SKM-1 (cell line): ENCODE data around the gene SMARCA1.

Source experiments
- DNase-seq: peaks from one replicate; lab custom pipeline; 2025; ENCODE audit not compliant: unreplicated experiment; lab: John Stamatoyannopoulos, UW

The SMARCA1 gene

DNA sequence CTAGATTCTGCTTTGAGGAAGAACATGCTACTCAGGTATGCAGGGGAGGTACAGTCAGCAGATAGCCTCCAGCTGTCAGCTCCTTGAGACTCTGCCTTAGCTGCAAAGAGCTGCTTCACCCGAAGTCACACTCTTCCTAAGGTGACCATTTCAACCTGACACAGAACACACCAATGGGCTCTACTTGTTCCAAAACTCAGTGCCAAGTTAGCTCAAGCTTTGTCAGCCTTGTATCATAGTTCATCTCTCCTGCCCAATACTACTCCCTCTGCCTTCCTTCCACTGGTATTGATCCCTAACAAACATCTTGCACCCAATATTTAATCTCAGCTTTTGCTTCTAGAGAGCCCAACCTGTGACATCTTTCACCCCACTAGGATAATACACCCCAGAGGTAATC, 7.8 kb upstream of the SMARCA1 start:
- DNase-seq: no peak

- DNase-seq: no peak
Observed at GRCh38 chrX:129530410-129530809, 7.1 kb upstream of the SMARCA1 start.

- DNase-seq: no peak
Observed at GRCh38 chrX:129529685-129530281, 6.5 kb upstream of the SMARCA1 start.

DNA sequence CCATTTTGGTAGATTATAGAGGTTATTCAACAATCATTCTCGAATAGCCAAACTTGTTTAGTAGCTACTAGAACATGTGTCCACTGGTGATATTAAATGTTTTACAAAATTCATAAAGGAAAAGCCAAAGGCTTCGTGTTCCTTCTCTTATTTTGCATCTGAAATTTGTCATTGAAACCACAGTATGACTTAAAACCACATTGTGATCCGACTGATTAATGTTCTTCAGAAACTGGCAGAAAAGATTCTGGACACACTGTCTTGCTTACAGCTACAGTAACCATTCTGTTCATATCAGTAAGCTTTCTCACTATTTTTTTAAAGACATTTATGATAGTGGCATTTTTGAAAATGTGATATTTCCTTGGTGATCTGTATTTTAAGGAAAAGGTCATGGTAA, 2.6 kb upstream of the SMARCA1 start:
- no peak for DNase-seq

- DNase-seq: no peak
Observed at GRCh38 chrX:129525162-129525561, 1.9 kb upstream of the SMARCA1 start.

DNA sequence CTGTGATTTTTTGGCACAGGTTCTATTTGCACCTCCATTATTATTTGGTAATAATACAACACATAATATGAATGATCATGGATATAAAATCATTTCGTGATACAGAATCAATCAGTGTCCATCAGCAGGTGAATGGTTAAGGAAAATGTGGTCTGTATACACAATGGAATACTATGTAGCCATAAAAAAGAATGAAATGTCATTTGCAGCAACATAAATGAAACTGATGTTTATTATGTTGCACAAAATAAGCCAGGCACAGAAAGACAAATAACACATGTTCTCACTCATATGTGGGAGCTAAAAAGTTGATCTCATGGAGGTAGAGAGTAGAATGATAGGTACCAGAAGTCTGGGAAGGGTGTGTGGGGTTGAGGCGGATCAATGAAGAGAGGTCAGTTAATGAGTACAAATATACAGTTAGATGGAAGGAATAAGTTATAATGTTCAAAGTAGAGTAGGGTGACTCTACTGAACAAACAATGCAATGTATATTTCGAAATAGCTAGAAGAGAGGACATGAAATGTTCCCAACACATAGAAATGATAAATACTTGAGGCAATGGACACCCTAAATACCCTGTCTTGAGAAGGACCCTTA, 1.1 kb upstream of the SMARCA1 start:
- no peak for DNase-seq

- DNase-seq: no peak
Observed at GRCh38 chrX:129522184-129523078, 859 bp downstream of the SMARCA1 start.

- no peak for DNase-seq
Observed at GRCh38 chrX:129520151-129520550, 3.1 kb downstream of the SMARCA1 start.

GRCh38 chrX:129516402-129516801, 6.9 kb downstream of the SMARCA1 start:
- no peak for DNase-seq

GRCh38 chrX:129512409-129512808, 10.9 kb downstream of the SMARCA1 start:
- no peak for DNase-seq

DNA sequence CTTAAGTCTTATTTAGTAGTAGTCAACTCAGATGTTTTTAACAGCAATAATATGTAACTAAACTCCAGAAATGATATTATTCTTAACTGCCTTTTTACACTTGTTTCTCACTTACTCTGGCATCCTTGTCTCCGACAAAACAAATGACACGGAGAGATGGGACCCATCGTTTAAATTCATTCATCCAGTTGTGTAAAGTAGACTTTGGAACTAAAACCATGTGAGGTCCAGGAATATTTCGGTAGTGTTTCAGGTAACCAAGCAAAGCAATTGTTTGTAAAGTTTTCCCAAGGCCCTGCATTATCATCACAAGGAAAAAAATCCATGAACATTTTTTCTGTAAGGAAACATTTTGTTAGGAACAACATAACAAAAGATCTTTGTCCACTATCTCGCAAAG, 11.6 kb downstream of the SMARCA1 start:
- DNase-seq: no peak

- no peak for DNase-seq
Observed at GRCh38 chrX:129510331-129510730, 13.0 kb downstream of the SMARCA1 start.

DNA sequence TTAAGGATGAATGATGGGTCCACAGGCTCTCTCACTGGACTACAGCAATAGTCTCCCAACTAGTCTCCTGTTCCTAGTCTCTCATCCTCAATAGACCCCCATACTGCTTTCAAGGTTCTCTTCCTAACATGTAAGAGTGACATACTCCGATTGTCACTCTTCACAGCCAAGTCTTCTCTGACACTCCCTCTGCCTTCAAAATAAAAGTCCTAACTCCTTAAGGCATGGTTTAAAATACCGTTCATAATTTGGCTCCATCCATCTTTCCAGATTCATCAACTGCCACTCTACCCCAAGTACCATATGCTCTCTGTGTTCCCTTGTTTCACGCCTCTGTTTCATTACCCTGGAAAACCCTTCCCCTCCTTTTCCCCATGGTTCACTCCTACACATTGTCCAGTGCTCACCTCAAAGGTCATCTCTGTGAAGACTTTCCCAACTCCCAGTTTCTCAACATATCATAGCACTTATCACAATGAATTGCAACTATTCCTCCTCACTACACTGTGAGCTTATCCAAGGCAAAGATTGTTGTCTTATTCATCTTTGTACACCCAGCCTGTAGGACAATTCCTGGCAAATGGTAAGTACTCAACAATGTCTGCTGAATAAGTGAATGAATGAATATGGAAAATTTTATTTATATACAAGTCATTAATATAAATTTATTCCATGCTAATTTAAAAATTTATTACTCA, 26.0 kb downstream of the SMARCA1 start:
- DNase-seq: no peak

- DNase-seq: no peak
Observed at GRCh38 chrX:129496625-129497024, 26.7 kb downstream of the SMARCA1 start.

GRCh38 chrX:129495900-129496299, 27.4 kb downstream of the SMARCA1 start:
- no peak for DNase-seq

DNA sequence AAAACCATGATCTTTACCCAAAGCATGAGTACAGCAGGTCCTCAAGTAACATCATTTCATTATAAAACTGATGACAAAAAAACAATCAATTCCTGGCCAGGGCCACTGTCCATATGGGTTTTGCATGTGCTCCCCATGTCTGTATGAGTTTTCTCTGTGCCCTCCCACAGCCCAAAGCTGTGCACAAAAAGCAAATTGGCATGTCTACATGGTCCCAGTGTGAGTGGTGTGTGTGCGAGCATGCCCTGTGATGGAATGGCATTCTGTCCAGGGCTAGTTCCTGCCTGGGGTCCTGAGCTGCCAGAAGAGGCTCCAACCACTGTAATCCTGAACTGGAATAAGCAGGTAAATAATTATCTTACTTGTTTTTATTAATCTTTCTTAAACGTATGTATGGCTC, 28.4 kb downstream of the SMARCA1 start:
- DNase-seq: no peak

- DNase-seq: no peak
Observed at GRCh38 chrX:129493643-129494042, 29.6 kb downstream of the SMARCA1 start.

DNA sequence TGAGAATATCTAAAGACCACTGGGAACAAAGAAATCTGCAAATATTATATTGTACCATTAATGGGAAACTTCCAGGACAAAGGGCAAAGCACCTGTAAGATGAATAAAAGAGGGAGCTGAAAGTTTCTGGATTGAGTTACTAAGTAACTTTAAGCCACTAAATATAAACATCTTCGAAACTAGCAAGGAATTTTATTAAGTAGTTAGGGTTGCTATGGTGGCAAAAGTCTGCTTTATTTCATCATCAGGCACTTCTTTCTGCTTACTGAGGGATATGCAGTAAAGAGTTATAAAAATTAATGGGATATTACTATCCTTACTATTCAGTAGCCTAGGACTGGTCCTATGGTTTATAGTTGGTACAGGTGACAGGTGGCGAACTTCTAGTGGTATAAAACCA, 33.0 kb downstream of the SMARCA1 start:
- DNase-seq: no peak

DNA sequence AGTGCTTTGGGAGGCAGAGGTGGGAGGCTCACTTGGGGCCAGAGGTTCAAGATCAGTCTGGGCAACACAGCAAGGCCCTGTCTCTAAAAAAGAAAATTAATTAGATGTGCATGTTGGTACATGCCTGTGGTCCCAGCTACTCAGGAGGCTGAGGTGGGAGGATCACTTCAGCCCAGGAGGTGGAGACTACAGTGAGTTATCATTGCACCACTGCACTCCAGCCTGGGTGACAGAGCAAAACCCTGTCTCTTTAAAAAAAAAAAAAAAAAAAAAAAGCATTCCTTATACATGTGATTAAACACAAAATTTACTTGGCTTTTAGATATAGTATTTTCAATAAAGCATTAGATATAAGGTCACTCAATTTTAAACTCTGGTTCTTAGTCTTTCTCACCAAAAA, 34.9 kb downstream of the SMARCA1 start:
- no peak for DNase-seq

- no peak for DNase-seq
Observed at GRCh38 chrX:129480889-129481288, 42.4 kb downstream of the SMARCA1 start.

- no peak for DNase-seq
Observed at GRCh38 chrX:129478516-129478915, 44.8 kb downstream of the SMARCA1 start.

GRCh38 chrX:129472116-129472515, 51.2 kb downstream of the SMARCA1 start:
- no peak for DNase-seq
